Aorta (tissue), 5 donors: ENCODE results near the gene FNDC3B. TPM values are rescaled to one million over a fixed set of nuclear protein-coding genes. Genes with fewer than 3 reads are reported as not detected.

Source experiments
- ATAC-seq: fragments of 200-7000 bp; cut with Tn5 transposase; one replicate; pipeline ENCODE4 v1.9.1; 2022; ENCODE audit warnings: moderate library complexity; ENCODE audit not compliant: low FRiP score
- DNase-seq, 2 donors: peaks; one replicate each; pipeline ENCODE4 v3.0.0-alpha.2; 2020
- H3K27ac ChIP-seq, 2 donors: one replicate each; pipeline ENCODE4 v1.5.1; 2013; ENCODE audit warnings: low read length in 2 of 2, mild to moderate bottlenecking in 2 of 2, moderate library complexity in 2 of 2, control low read depth in 1 of 2, inconsistent platforms in 1 of 2, low read depth in 1 of 2
- H3K27me3 ChIP-seq, 2 donors: one replicate each; pipeline ENCODE4 v1.6.1; 2013; ENCODE audit warnings: control low read depth in 1 of 2, low read length in 1 of 2, mild to moderate bottlenecking in 1 of 2, moderate library complexity in 1 of 2; ENCODE audit not compliant: insufficient read depth in 2 of 2, control insufficient read depth in 1 of 2
- H3K36me3 ChIP-seq, 2 donors: one replicate each; pipeline ENCODE4 v1.6.1; 2013; ENCODE audit warnings: control low read depth in 1 of 2, low read length in 1 of 2, mild to moderate bottlenecking in 1 of 2; ENCODE audit not compliant: insufficient read depth in 2 of 2, control insufficient read depth in 1 of 2
- H3K4me1 ChIP-seq, 2 donors: one replicate each; pipeline ENCODE4 v1.6.1; 2013; ENCODE audit warnings: low read length in 2 of 2, control low read depth in 1 of 2, mild to moderate bottlenecking in 1 of 2, moderate library complexity in 1 of 2; ENCODE audit not compliant: insufficient read depth in 2 of 2, control insufficient read depth in 1 of 2
- H3K4me3 ChIP-seq, 2 donors: one replicate each; pipeline ENCODE4 v1.5.1; 2013; ENCODE audit warnings: low read length in 2 of 2, control low read depth in 1 of 2, mild to moderate bottlenecking in 1 of 2
- H3K9me3 ChIP-seq: one replicate; pipeline ENCODE4 v1.6.1; 2013; ENCODE audit warnings: mild to moderate bottlenecking, low read length; ENCODE audit not compliant: control insufficient read depth
- WGBS, 2 donors: extraction: QIAGEN DNeasy Blood & Tissue Kit; methylation state at CpG; one replicate each; pipeline ENCODE4 v1.1.7; 2013; 5-methylcytosine and 5-hydroxymethylcytosine counted together
- intact Hi-C, 2 donors: fragments of 100-400 bp; cut with DNase I; formaldehyde crosslinking; loops; one replicate each; pipeline versions ENCODE4 v1.14.2 to v1.15.0; 2022
- polyA plus RNA-seq, 2 donors: library from polyadenylated mRNA; stranded (reverse); fragments of 200-250 nt; gene quantifications; one replicate each; pipeline ENCODE4 v1.2.3, GENCODE V29; 2013
- total RNA-seq, 2 donors: library from RNA; stranded (reverse); fragmentation: NEBNext Ultra II Directional; extraction: Animal tissue kit (Norgen Biotek cat#: 25700); gene quantifications; one replicate each; pipeline ENCODE4 v1.2.1, GENCODE V29; 2021
- donor health status: healthy with polysubstance abuse.
- donor health status: Bipolar disorder and iron deficiency.
- donor health status: DM: no; HTN: no; CAD: no.
- donor health status: DM: no; HTN: no; CAD: no.
- donor health status: DM: yes; HTN: yes; CAD: no.

The FNDC3B gene
- total and polyA plus RNA-seq, 4 donors: 12.5 to 239 (median 120) TPM

GRCh38 chr3:172063456-172064432 lies 24.4 kb downstream of the FNDC3B start:
- peaks cover 8 to 27% of the 10 kb centered on the region in 2 donors for H3K4me1 ChIP-seq
- H3K27ac ChIP-seq: no peak overlapping the region
- ATAC-seq (no peak), DNase-seq (no peak)
- no peaks in the 10 kb centered on the region for H3K9me3 ChIP-seq
- no peaks in the 10 kb centered on the region for H3K36me3 ChIP-seq
- no peaks in the 10 kb centered on the region for H3K27me3 ChIP-seq
- WGBS, 2 donors: 80 to 81% methylated on average over 7 of the region's 7 CpGs
- no peak overlapping the region for H3K4me3 ChIP-seq
- intact Hi-C loops: no loop called here

GRCh38 chr3:172065527-172065926 lies 26.1 kb downstream of the FNDC3B start:
- peaks cover 12 to 27% of the 10 kb centered on the region in 2 donors for H3K4me1 ChIP-seq
- ATAC-seq (no peak), DNase-seq (no peak)
- no peak overlapping the region for H3K4me3 ChIP-seq
- H3K36me3 ChIP-seq: no peaks in the 10 kb centered on the region
- H3K27me3 ChIP-seq: no peaks in the 10 kb centered on the region
- 0 to 2% methylated on average over 1 of the region's 1 CpG for WGBS, 2 donors
- intact Hi-C loops: no loop called here
- no peaks in the 10 kb centered on the region for H3K9me3 ChIP-seq
- H3K27ac ChIP-seq: no peak overlapping the region

- H3K27ac ChIP-seq: no peak overlapping the region
- no peaks in the 10 kb centered on the region for H3K27me3 ChIP-seq
- H3K9me3 ChIP-seq: no peaks in the 10 kb centered on the region
- ATAC-seq: no peak
- H3K4me3 ChIP-seq: no peak overlapping the region
- WGBS, 2 donors: 33 to 37% methylated on average over 7 of the region's 7 CpGs
- H3K4me1 ChIP-seq: peaks cover 12 to 27% of the 10 kb centered on the region in 2 donors
- intact Hi-C loops: no loop called here
- no peaks in the 10 kb centered on the region for H3K36me3 ChIP-seq
- no peak for DNase-seq
Observed at GRCh38 chr3:172065967-172066762, 26.8 kb downstream of the FNDC3B start.

GRCh38 chr3:172066880-172067796 lies 27.8 kb downstream of the FNDC3B start:
- Histone ChIP-seq H3K9me3 (no peaks in the 10 kb centered on the region), H3K27ac (peak overlapping the region in 1 of 2 donors; percentile 47), H3K4me3 (no peak overlapping the region), H3K27me3 (no peaks in the 10 kb centered on the region), H3K36me3 (no peaks in the 10 kb centered on the region), H3K4me1 (peaks cover 12 to 31% of the 10 kb centered on the region in 2 donors)
- DNase-seq (no peak), ATAC-seq (no peak)
- WGBS, 2 donors: 61 to 69% methylated on average over 7 of the region's 7 CpGs
- intact Hi-C loops: no loop called here

- DNase-seq (no peak), ATAC-seq (no peak)
- intact Hi-C loops: no loop called here
- H3K4me1 ChIP-seq: peaks cover 12 to 31% of the 10 kb centered on the region in 2 donors
- no peaks in the 10 kb centered on the region for H3K27me3 ChIP-seq
- 74 to 83% methylated on average over 6 of the region's 6 CpGs for WGBS, 2 donors
- H3K36me3 ChIP-seq: no peaks in the 10 kb centered on the region
- H3K4me3 ChIP-seq: no peak overlapping the region
- H3K27ac ChIP-seq: peak overlapping the region in 1 of 2 donors; percentile 47
- no peaks in the 10 kb centered on the region for H3K9me3 ChIP-seq
Observed at GRCh38 chr3:172067837-172068440, 28.6 kb downstream of the FNDC3B start.

- no peak for ATAC-seq
Observed at GRCh38 chr3:172068977-172069376, 29.6 kb downstream of the FNDC3B start.

GRCh38 chr3:172069478-172069877 lies 30.1 kb downstream of the FNDC3B start:
- H3K4me1 ChIP-seq: peaks cover 16 to 29% of the 10 kb centered on the region in 2 donors
- whole genome bisulfite sequencing, 2 donors: 63 to 67% methylated on average over 3 of the region's 3 CpGs
- no peak overlapping the region for H3K27ac ChIP-seq

More at GRCh38 chr3:172068977-172069376, 29.6 kb downstream of the FNDC3B start:
- H3K4me1 ChIP-seq: peaks cover 17 to 27% of the 10 kb centered on the region in 2 donors
- no peaks in the 10 kb centered on the region for H3K9me3 ChIP-seq
- H3K27me3 ChIP-seq: no peaks in the 10 kb centered on the region
- no peaks in the 10 kb centered on the region for H3K36me3 ChIP-seq
- H3K27ac ChIP-seq: no peak overlapping the region
- WGBS, 2 donors: 44 to 46% methylated on average over 4 of the region's 4 CpGs
- no peak for DNase-seq
- intact Hi-C loops: no loop called here
- no peak overlapping the region for H3K4me3 ChIP-seq

GRCh38 chr3:172070269-172070668 lies 30.9 kb downstream of the FNDC3B start:
- H3K4me1 ChIP-seq: peaks cover 20 to 29% of the 10 kb centered on the region in 2 donors
- ATAC-seq (no peak), DNase-seq (no peak)
- WGBS, 2 donors: 21 to 23% methylated on average over 6 of the region's 6 CpGs
- intact Hi-C loops: no loop called here
- no peaks in the 10 kb centered on the region for H3K27me3 ChIP-seq
- H3K4me3 ChIP-seq: no peak overlapping the region
- no peaks in the 10 kb centered on the region for H3K9me3 ChIP-seq
- H3K27ac ChIP-seq: peak overlapping the region in 1 of 2 donors; percentile 28
- no peaks in the 10 kb centered on the region for H3K36me3 ChIP-seq

More at GRCh38 chr3:172069478-172069877, 30.1 kb downstream of the FNDC3B start:
- DNase-seq (no peak), ATAC-seq (no peak)
- no peaks in the 10 kb centered on the region for H3K36me3 ChIP-seq
- intact Hi-C loops: no loop called here
- no peaks in the 10 kb centered on the region for H3K9me3 ChIP-seq
- H3K27me3 ChIP-seq: no peaks in the 10 kb centered on the region
- H3K4me3 ChIP-seq: no peak overlapping the region
